Neural progenitor cell (in vitro differentiated cells): ENCODE data around the gene MSI2. TPM values are rescaled to one million over a fixed set of nuclear protein-coding genes. Genes with fewer than 3 reads are reported as not detected.

Experiments
- DNase-seq: peaks from one replicate; pipeline ENCODE4 v3.0.0-alpha.2; 2016; ENCODE audit warnings: low spot score
- H2AFZ ChIP-seq: fragments of 200-600 bp; sonication (generic); replicated peaks from 2 replicates; pipeline ENCODE4 v1.6.1; 2016; ENCODE audit warnings: antibody characterized with exemption
- H3F3A ChIP-seq: fragments of 200-600 bp; sonication (generic); 2 replicates; pipeline ENCODE4 v1.6.1; 2016; ENCODE audit warnings: antibody characterized with exemption, low read depth
- H3K27ac ChIP-seq: fragments of 200-600 bp; sonication (generic); 2 replicates; pipeline ENCODE4 v1.5.1; 2016; ENCODE audit warnings: mild to moderate bottlenecking
- H3K27me3 ChIP-seq: fragments of 200-600 bp; sonication (generic); 2 replicates; pipeline ENCODE4 v1.6.1; 2016; ENCODE audit warnings: mild to moderate bottlenecking, moderate library complexity
- H3K36me3 ChIP-seq: fragments of 200-600 bp; sonication (generic); 2 replicates; pipeline ENCODE4 v1.5.1; 2016
- H3K4me1 ChIP-seq: fragments of 200-600 bp; sonication (generic); 2 replicates; pipeline ENCODE4 v1.6.1; 2016; ENCODE audit warnings: mixed run types
- H3K4me2 ChIP-seq: fragments of 200-600 bp; sonication (generic); 2 replicates; pipeline ENCODE4 v1.6.1; 2016
- H3K4me3 ChIP-seq: fragments of 200-600 bp; sonication (generic); 2 replicates; pipeline ENCODE4 v1.5.1; 2016
- H3K79me2 ChIP-seq: fragments of 200-600 bp; sonication (generic); 2 replicates; pipeline ENCODE4 v1.6.1; 2016; ENCODE audit warnings: low read depth
- H3K9ac ChIP-seq: fragments of 200-600 bp; sonication (generic); 2 replicates; pipeline ENCODE4 v1.6.1; 2016
- H3K9me3 ChIP-seq: fragments of 200-600 bp; sonication (generic); 2 replicates; pipeline ENCODE4 v1.5.1; 2016; ENCODE audit warnings: low read depth
- H4K20me1 ChIP-seq: fragments of 200-600 bp; sonication (generic); 2 replicates; pipeline ENCODE4 v1.6.1; 2016; ENCODE audit warnings: low read depth
- H3K27ac Mint-ChIP-seq: 3 replicates; pipeline ENCODE4 v1.8.0; 2021; ENCODE audit warnings: mixed read lengths
- H3K27me3 Mint-ChIP-seq: 2 replicates; pipeline ENCODE4 v1.8.0; 2022; ENCODE audit warnings: low read depth, mild to moderate bottlenecking, inconsistent platforms, moderate library complexity, mixed read lengths; ENCODE audit not compliant: insufficient read depth
- H3K36me3 Mint-ChIP-seq: 3 replicates; pipeline ENCODE4 v1.8.0; 2021; ENCODE audit warnings: mixed read lengths
- H3K4me1 Mint-ChIP-seq: 3 replicates; pipeline ENCODE4 v1.8.0; 2021; ENCODE audit warnings: mixed read lengths
- H3K4me3 Mint-ChIP-seq: 3 replicates; pipeline ENCODE4 v1.8.0; 2021; ENCODE audit warnings: mild to moderate bottlenecking, moderate library complexity, mixed read lengths
- H3K9me3 Mint-ChIP-seq: 3 replicates; pipeline ENCODE4 v1.8.0; 2020; ENCODE audit warnings: mixed read lengths
- EZH2 ChIP-seq: fragments of 200-600 bp; sonication (generic); IDR thresholded peaks from 2 replicates; pipeline ENCODE4 v1.6.1; 2017; ENCODE audit warnings: antibody characterized with exemption, mild to moderate bottlenecking, moderate library complexity
- EZH2phosphoT487 ChIP-seq: fragments of 200-600 bp; sonication (generic); IDR thresholded peaks from 2 replicates; pipeline ENCODE4 v1.6.1; 2017; ENCODE audit warnings: antibody characterized with exemption
- total RNA-seq: library from RNA; depleted of rRNA; stranded (reverse); fragments of >200 nt; gene quantifications from 2 replicates; pipeline ENCODE4 v1.2.3, GENCODE V29; 2015; ENCODE audit warnings: low replicate concordance
- TF ChIP-seq, protein P1 (sequence below): fragments of 200-600 bp; sonication (generic); IDR thresholded peaks from 2 replicates; pipeline ENCODE4 v1.5.1; 2017; ENCODE audit warnings: antibody characterized with exemption, mild to moderate bottlenecking

The MSI2 gene
- total RNA-seq, 1 donor from 2014 or later, result 96.9 TPM

DNA sequence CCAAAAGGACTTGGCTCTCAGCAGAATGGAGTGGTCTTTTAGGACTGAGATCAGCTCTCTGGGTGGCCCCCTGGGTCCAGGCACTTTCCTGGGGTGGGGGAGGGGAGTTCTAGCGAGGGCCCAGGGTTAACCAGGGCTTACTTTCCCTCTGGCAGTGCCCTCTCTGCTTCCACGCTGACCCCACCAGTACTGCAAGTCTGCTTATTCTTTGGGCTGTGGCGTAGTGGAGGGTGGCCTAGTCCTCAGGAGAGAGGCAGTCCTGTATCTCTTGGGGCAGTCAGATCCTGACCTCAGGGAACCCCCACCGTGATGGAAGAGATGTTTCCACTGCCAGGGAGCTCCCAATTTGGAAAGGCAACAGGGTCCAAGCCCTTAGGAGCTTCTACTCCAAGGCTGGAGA, 409.4 kb downstream of the MSI2 start:
- no peak overlapping the region for H2AFZ ChIP-seq
- peak; percentile 26 for DNase-seq
- H3K79me2 ChIP-seq, result no peaks in the 10 kb centered on the region
- no peak overlapping the region for H3K9ac ChIP-seq
- H4K20me1 ChIP-seq, result peaks cover 38% of the 10 kb centered on the region
- no peaks in the 10 kb centered on the region for H3K36me3 ChIP-seq
- H3K4me1 Mint-ChIP-seq, result peaks cover 64% of the 10 kb centered on the region
- peaks cover 47% of the 10 kb centered on the region for H3K4me1 ChIP-seq
- peaks cover 7% of the 10 kb centered on the region for H3K27me3 Mint-ChIP-seq
- H3K27ac Mint-ChIP-seq, result no peak overlapping the region
- TF ChIP-seq, protein P1, sequence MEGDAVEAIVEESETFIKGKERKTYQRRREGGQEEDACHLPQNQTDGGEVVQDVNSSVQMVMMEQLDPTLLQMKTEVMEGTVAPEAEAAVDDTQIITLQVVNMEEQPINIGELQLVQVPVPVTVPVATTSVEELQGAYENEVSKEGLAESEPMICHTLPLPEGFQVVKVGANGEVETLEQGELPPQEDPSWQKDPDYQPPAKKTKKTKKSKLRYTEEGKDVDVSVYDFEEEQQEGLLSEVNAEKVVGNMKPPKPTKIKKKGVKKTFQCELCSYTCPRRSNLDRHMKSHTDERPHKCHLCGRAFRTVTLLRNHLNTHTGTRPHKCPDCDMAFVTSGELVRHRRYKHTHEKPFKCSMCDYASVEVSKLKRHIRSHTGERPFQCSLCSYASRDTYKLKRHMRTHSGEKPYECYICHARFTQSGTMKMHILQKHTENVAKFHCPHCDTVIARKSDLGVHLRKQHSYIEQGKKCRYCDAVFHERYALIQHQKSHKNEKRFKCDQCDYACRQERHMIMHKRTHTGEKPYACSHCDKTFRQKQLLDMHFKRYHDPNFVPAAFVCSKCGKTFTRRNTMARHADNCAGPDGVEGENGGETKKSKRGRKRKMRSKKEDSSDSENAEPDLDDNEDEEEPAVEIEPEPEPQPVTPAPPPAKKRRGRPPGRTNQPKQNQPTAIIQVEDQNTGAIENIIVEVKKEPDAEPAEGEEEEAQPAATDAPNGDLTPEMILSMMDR, result no peak
- TF ChIP-seq EZH2phosphoT487 (no peak), EZH2 (no peak)
- no peak overlapping the region for H3K27ac ChIP-seq
- no peak overlapping the region for H3K4me3 ChIP-seq
- H3K27me3 ChIP-seq, result no peaks in the 10 kb centered on the region
- peak overlapping the region; percentile 47 for H3K4me2 ChIP-seq
- no peaks in the 10 kb centered on the region for H3K9me3 ChIP-seq
- H3K36me3 Mint-ChIP-seq, result peaks cover 23% of the 10 kb centered on the region
- peaks cover 48% of the 10 kb centered on the region for H3F3A ChIP-seq
- no peak overlapping the region for H3K4me3 Mint-ChIP-seq
- H3K9me3 Mint-ChIP-seq, result no peaks in the 10 kb centered on the region

DNA sequence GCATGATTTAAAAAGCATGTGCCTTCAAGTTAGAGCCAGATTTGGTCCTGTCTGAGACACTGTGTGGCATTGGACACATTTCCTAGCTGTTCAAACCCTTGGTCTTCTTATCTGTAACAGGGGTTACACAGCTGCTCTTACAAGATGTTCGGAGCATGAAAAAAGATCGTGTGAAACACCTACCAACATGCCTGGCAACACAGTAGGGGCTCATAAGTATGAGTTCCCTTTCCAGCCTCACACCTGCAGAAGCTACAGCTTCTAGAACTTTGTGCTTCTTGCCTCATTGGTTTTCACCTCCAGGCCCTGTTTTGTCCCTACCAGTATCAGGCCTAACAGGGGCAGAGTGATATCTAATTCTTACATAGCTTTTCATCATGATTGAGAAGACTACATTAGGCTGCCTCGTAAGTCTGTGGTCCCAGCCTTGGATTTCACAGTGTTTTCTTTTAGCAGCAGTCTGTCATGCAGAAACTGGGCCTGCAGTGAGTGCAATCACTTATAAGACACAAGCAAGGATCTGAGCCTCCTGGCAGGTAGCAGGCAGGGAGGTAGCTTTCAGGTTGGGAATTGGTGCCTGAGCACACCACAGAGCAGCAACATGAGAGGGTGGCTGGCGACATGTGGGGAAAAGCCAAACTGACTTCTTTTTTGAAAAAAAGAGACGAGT, 410.0 kb downstream of the MSI2 start:
- Mint-ChIP-seq H3K4me1 (peaks cover 64% of the 10 kb centered on the region), H3K4me3 (no peak overlapping the region), H3K36me3 (peaks cover 24% of the 10 kb centered on the region), H3K9me3 (no peaks in the 10 kb centered on the region), H3K27ac (peak overlapping the region; percentile 42), H3K27me3 (peaks cover 7% of the 10 kb centered on the region)
- no peak overlapping the region for H3K9ac ChIP-seq
- peaks cover 33% of the 10 kb centered on the region for H4K20me1 ChIP-seq
- H3K4me2 ChIP-seq, result no peak overlapping the region
- no peak overlapping the region for H2AFZ ChIP-seq
- H3K4me1 ChIP-seq, result peaks cover 41% of the 10 kb centered on the region
- H3K27ac ChIP-seq, result no peak overlapping the region
- H3K27me3 ChIP-seq, result no peaks in the 10 kb centered on the region
- H3F3A ChIP-seq, result peaks cover 44% of the 10 kb centered on the region
- no peak for DNase-seq
- TF ChIP-seq, protein P1, result no peak
- TF ChIP-seq EZH2phosphoT487 (no peak), EZH2 (no peak)
- H3K4me3 ChIP-seq, result no peak overlapping the region
- no peaks in the 10 kb centered on the region for H3K36me3 ChIP-seq
- no peaks in the 10 kb centered on the region for H3K9me3 ChIP-seq
- H3K79me2 ChIP-seq, result no peaks in the 10 kb centered on the region

DNA sequence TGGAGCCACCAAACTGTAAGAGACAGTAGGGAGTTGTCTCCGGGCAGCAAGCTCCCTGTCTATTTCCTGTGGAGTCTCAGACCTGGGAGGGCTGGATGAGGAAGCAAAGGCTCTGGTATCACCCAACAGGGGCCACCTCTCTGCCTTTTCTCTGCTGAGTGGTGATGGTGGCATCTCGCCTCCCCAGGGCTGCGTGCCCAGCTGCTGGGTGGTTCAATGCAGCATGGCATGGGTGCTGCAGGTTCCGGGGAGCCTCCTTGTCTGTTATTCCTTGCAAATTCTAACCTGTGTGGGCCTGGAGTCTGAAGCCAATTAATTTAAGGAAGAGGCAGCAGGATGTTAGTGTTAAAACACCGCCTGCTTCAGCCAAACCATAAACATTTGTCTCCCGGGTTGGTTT, 410.6 kb downstream of the MSI2 start:
- Histone ChIP-seq H3F3A (peaks cover 40% of the 10 kb centered on the region), H3K27ac (no peak overlapping the region), H3K9ac (no peak overlapping the region), H4K20me1 (peaks cover 32% of the 10 kb centered on the region), H3K4me1 (peaks cover 39% of the 10 kb centered on the region), H3K4me2 (no peak overlapping the region), H3K79me2 (no peaks in the 10 kb centered on the region), H3K27me3 (no peaks in the 10 kb centered on the region), H3K36me3 (no peaks in the 10 kb centered on the region), H3K4me3 (no peak overlapping the region), H3K9me3 (no peaks in the 10 kb centered on the region), H2AFZ (no peak overlapping the region)
- Mint-ChIP-seq H3K9me3 (no peaks in the 10 kb centered on the region), H3K4me1 (peaks cover 64% of the 10 kb centered on the region), H3K36me3 (peaks cover 24% of the 10 kb centered on the region), H3K27ac (no peak overlapping the region), H3K27me3 (peaks cover 9% of the 10 kb centered on the region), H3K4me3 (no peak overlapping the region)
- TF ChIP-seq EZH2, result no peak
- TF ChIP-seq, protein P1, result no peak
- TF ChIP-seq EZH2phosphoT487, result no peak
- DNase-seq, result no peak
